Naive thymus-derived CD4-positive, alpha-beta T cell (primary cell): ENCODE data around the gene FARP2. TPM values are rescaled to one million over a fixed set of nuclear protein-coding genes. Genes with fewer than 3 reads are reported as not detected.
A peak's percentile ranks its signal among the peaks of the same experiment; 100 is the strongest.

ENCODE experiments used
- ATAC-seq: fragments of 150-1000 bp; cut with Tn5 transposase; 2 replicates; pipeline ENCODE4 v1.10.0; 2021; ENCODE audit warnings: mild to moderate bottlenecking, moderate library complexity
- CTCF ChIA-PET: fragments of 350-600 bp; sonication (Branson Sonifier 250); formaldehyde crosslinking; loops from one replicate; lab custom pipeline; 2021; ENCODE audit warnings: antibody characterized with exemption; lab: Charles Lee
- POLR2A ChIA-PET: fragments of 350-600 bp; sonication (Branson Sonifier 250); formaldehyde crosslinking; loops from one replicate; lab custom pipeline; 2021; ENCODE audit warnings: antibody characterized with exemption, inconsistent platforms; lab: Charles Lee
- DNase-seq, 9 donors: peaks; one replicate each; pipeline versions ENCODE4 v3.0.0 to v3.0.0-alpha.2; 2020 to 2022; ENCODE audit warnings: mixed read lengths in 1 of 9
- H3K27ac ChIP-seq: one replicate; pipeline ENCODE4 v1.7.0; 2013; ENCODE audit warnings: mild to moderate bottlenecking, low read depth, low read length, moderate library complexity
- H3K27me3 ChIP-seq, 2 donors: one replicate each; pipeline ENCODE4 v1.7.0; 2013; ENCODE audit warnings: low read length in 2 of 2, mild to moderate bottlenecking in 2 of 2, moderate library complexity in 2 of 2; ENCODE audit not compliant: control insufficient read depth in 2 of 2, insufficient read depth in 2 of 2
- H3K36me3 ChIP-seq, 3 experiments: 1 replicate in 2 of 3; 2 replicates in 1 of 3; pipeline ENCODE4 v1.7.0; 2013; ENCODE audit warnings: low read length in 3 of 3, mild to moderate bottlenecking in 3 of 3, moderate library complexity in 1 of 3; ENCODE audit not compliant: insufficient read depth in 3 of 3, control insufficient read depth in 2 of 3
- H3K4me1 ChIP-seq, 2 donors: one replicate each; pipeline ENCODE4 v1.7.0; 2013; ENCODE audit warnings: low read length in 2 of 2, mild to moderate bottlenecking in 2 of 2, moderate library complexity in 1 of 2; ENCODE audit not compliant: control insufficient read depth in 2 of 2, insufficient read depth in 2 of 2
- H3K4me3 ChIP-seq: 2 replicates; pipeline ENCODE4 v1.7.0; 2013; ENCODE audit warnings: mild to moderate bottlenecking, low read length
- H3K9me3 ChIP-seq, 3 experiments: 1 replicate in 2 of 3; 2 replicates in 1 of 3; pipeline ENCODE4 v1.7.0; 2013; ENCODE audit warnings: low read length in 3 of 3; ENCODE audit not compliant: control insufficient read depth in 2 of 3
- H3K27ac Mint-ChIP-seq, 9 donors: one replicate each; pipeline ENCODE4 v1.8.0; 2020 to 2022; ENCODE audit warnings: mixed read lengths in 9 of 9, mild to moderate bottlenecking in 8 of 9, moderate library complexity in 5 of 9, inconsistent platforms in 2 of 9
- H3K27me3 Mint-ChIP-seq, 5 donors: one replicate each; pipeline ENCODE4 v1.8.0; 2021 to 2022; ENCODE audit warnings: mixed read lengths in 5 of 5, mild to moderate bottlenecking in 1 of 5
- H3K36me3 Mint-ChIP-seq, 5 donors: one replicate each; pipeline ENCODE4 v1.8.0; 2020 to 2022; ENCODE audit warnings: mixed read lengths in 5 of 5, mild to moderate bottlenecking in 3 of 5, inconsistent platforms in 1 of 5
- H3K4me1 Mint-ChIP-seq, 7 donors: one replicate each; pipeline ENCODE4 v1.8.0; 2020 to 2022; ENCODE audit warnings: mixed read lengths in 7 of 7, mild to moderate bottlenecking in 3 of 7, inconsistent platforms in 1 of 7
- H3K4me3 Mint-ChIP-seq, 10 donors: one replicate each; pipeline ENCODE4 v1.8.0; 2020 to 2022; ENCODE audit warnings: mild to moderate bottlenecking in 10 of 10, mixed read lengths in 10 of 10, moderate library complexity in 6 of 10, inconsistent platforms in 2 of 10
- H3K9me3 Mint-ChIP-seq, 11 donors: one replicate each; pipeline ENCODE4 v1.8.0; 2020 to 2022; ENCODE audit warnings: mixed read lengths in 11 of 11, mild to moderate bottlenecking in 4 of 11, inconsistent platforms in 1 of 11, moderate library complexity in 1 of 11
- intact Hi-C, 2 donors: fragments of 100-400 bp; cut with micrococcal nuclease; formaldehyde crosslinking; loops; one replicate each; pipeline ENCODE4 v1.15.1; 2023
- polyA plus RNA-seq, 2 donors: library from polyadenylated mRNA; unstranded; fragments of 300-500 nt; fragmentation: Illumina TruSeq; gene quantifications; one replicate each; pipeline ENCODE4 v1.2.3, GENCODE V29; 2021
- total RNA-seq, 6 experiments: library from RNA in 5 of 6; stranded (reverse) in 5 of 6; gene quantifications; 1 replicate in 5 of 6; 2 replicates in 1 of 6; pipeline ENCODE4 v1.2.3 and lab custom pipeline; 2021 to 2026

Gene FARP2
- total and polyA plus RNA-seq, 7 experiments from 2014 or later, result 6.2 to 31.0 (median 19.5) TPM

DNA sequence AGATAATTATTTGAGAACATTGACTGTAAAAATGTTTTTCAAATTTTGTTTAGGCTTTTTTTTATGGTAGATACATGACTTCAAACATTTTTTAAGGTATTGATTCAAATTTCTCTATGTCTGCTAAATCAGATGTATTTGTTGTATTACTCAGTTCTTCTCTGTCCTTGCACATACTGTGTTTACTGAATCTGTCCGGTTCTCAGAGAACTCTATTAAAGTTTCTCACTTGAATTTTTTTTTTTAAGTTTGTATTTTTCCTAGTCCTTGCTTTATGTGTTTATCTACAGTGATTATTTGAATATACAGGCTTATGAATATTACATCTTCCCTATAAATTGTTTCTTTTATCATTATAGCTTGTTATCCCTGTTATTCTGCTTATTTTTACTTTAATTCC lies 35.1 kb upstream of the FARP2 start:
- Mint-ChIP-seq H3K36me3 (peaks cover 0 to 25% (median 17%) of the 10 kb centered on the region in 5 donors), H3K4me1 (peaks cover 53 to 86% (median 70%) of the 10 kb centered on the region in 7 donors), H3K27me3 (no peaks in the 10 kb centered on the region), H3K27ac (peak overlapping the region in 5 of 9 donors; percentile 4 to 72 (median 38)), H3K9me3 (no peaks in the 10 kb centered on the region), H3K4me3 (peak overlapping the region in 8 of 10 donors; percentile 17 to 100 (median 60))
- ATAC-seq (no peak), DNase-seq (no peak)
- Histone ChIP-seq H3K36me3 (peaks cover 0 to 12% (median 4%) of the 10 kb centered on the region in 3 experiments), H3K27ac (no peak overlapping the region), H3K27me3 (no peaks in the 10 kb centered on the region), H3K4me3 (no peak overlapping the region), H3K4me1 (peaks cover 37 to 45% of the 10 kb centered on the region in 2 donors), H3K9me3 (no peaks in the 10 kb centered on the region)
- intact Hi-C loops, result no loop called here
- CTCF ChIA-PET, result interaction anchor here (1.0 kb wide), 1 partner anchor 24 kb away, joined by 3 read pairs; no protein-coding TSS in a partner anchor
- POLR2A ChIA-PET, result interaction anchor here (1.0 kb wide), 1 partner anchor 30 kb away, joined by 3 read pairs; no protein-coding TSS in a partner anchor

DNA sequence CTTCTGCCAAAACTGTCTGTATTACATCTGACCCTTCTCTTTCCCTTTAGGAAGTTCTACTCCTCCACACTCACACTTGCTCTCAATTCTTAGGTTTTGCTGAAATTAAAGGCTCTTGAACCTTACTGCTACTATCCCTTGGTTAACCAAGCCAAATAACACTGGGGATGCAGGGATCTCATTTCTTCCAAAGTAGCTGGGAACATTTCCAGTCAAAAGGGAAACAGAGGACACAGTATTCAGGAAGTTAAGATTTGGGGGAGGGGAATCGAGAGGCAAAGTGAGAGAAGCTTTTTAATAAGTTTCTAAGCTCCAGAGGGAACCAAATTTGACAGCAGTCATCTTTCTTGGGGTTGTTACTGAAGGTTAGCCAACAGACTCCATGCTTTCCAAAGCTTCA lies 34.2 kb upstream of the FARP2 start:
- ChIA-PET CTCF (interaction anchor here (0.6 kb wide), 1 partner anchor 33 kb away, joined by 3 read pairs; no protein-coding TSS in a partner anchor), POLR2A (no interaction called here)
- intact Hi-C loops, result no loop called here
- Histone ChIP-seq H3K27me3 (no peaks in the 10 kb centered on the region), H3K4me3 (no peak overlapping the region), H3K36me3 (peaks cover 0 to 17% (median 4%) of the 10 kb centered on the region in 3 experiments), H3K9me3 (no peaks in the 10 kb centered on the region), H3K4me1 (peaks cover 32 to 41% of the 10 kb centered on the region in 2 donors), H3K27ac (no peak overlapping the region)
- Mint-ChIP-seq H3K9me3 (no peaks in the 10 kb centered on the region), H3K4me1 (peaks cover 50 to 80% (median 67%) of the 10 kb centered on the region in 7 donors), H3K4me3 (peak overlapping the region in 4 of 10 donors; percentile 2 to 100 (median 49)), H3K36me3 (peaks cover 0 to 26% (median 16%) of the 10 kb centered on the region in 5 donors), H3K27me3 (no peaks in the 10 kb centered on the region), H3K27ac (peak overlapping the region in 3 of 9 donors; percentile 0 to 36 (median 24))
- no peak for ATAC-seq
- DNase-seq, result no peak

DNA sequence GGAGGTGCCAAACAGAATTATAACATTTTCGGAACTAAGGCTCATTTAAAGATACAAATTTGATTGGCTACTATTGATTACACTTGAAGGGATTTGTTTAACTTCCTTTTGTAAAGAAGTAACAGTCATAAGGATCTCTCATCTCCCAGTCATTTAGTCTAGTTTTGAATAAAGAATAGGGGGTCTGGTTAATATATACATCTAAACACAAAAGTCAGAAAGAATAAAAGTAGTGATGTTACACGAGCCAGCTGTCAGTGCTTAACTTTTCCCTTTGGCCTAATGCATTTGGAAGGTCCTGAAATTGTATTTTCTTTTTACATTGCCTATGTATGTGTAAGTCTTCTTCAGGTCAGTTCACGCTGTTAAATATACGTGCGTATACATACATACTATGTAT lies 32.3 kb upstream of the FARP2 start:
- peak overlapping the region in 1 of 9 donors; percentile 74 for H3K27ac Mint-ChIP-seq
- Histone ChIP-seq H3K27ac (no peak overlapping the region), H3K4me1 (peaks cover 17 to 24% of the 10 kb centered on the region in 2 donors), H3K9me3 (no peaks in the 10 kb centered on the region), H3K27me3 (no peaks in the 10 kb centered on the region), H3K4me3 (no peak overlapping the region), H3K36me3 (peaks cover 0 to 29% (median 4%) of the 10 kb centered on the region in 3 experiments)
- CTCF ChIA-PET, result no interaction called here
- H3K36me3 Mint-ChIP-seq, result peaks cover 4 to 30% (median 22%) of the 10 kb centered on the region in 5 donors
- POLR2A ChIA-PET, result interaction anchor here (1.0 to 1.2 kb wide), 2 partner anchors 9 to 218 kb away, joined by 3 read pairs; partner anchors contain the start of gene HDLBP
- ATAC-seq (no peak), DNase-seq (no peak)
- H3K27me3 Mint-ChIP-seq, result no peaks in the 10 kb centered on the region
- intact Hi-C loops, result no loop called here
- H3K9me3 Mint-ChIP-seq, result no peaks in the 10 kb centered on the region
- H3K4me3 Mint-ChIP-seq, result peak overlapping the region in 2 of 10 donors; percentile 25 to 26
- peaks cover 39 to 65% (median 49%) of the 10 kb centered on the region in 7 donors for H3K4me1 Mint-ChIP-seq

DNA sequence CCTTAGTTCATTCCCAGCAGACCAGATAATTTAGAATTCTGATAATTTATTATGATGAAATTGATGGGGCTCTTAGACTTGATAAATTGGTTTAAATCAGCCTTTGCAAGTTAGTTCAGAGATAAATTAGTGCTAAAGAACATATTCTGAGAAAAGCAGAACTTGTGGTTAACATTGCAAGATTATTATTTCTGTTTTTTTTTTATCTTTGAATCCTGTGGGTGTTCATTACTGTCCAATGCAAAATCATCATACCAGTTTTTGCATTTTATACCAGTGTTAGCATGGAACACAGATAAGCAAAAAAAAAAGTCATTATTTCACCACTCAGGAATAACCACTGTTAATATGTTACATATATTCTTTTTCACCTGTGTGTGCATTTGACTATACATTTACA lies 31.3 kb upstream of the FARP2 start:
- H3K4me1 ChIP-seq, result peaks cover 15 to 17% of the 10 kb centered on the region in 2 donors
- POLR2A ChIA-PET, result interaction anchor here (0.8 to 1.2 kb wide), 2 partner anchors 10 to 17 kb away, joined by 3 to 4 read pairs; partner anchors contain the start of gene HDLBP
- peak; percentile 65 for ATAC-seq

DNA sequence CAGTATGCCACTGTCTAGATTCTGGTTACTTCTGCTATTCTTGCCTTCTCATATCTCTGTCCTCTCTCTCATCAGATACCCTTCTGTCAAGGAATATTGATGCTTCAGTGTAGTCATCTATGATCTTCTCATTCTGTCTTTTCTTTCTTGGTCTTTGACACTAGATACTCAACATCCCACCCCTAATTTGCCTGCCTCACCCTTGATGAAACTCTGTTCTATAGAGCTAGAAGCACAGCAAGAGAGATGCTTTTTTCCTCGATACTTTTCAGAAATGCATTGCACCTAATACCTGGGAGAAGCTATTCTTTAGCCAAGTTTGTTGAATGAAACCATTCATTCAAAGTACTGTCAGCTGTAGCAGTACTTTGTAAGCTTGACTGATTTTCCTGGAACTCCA lies 30.8 kb upstream of the FARP2 start:
- Mint-ChIP-seq H3K4me3 (peak overlapping the region in 1 of 10 donors; percentile 61), H3K27me3 (no peaks in the 10 kb centered on the region), H3K27ac (peak overlapping the region in 2 of 9 donors; percentile 3 to 83), H3K9me3 (no peaks in the 10 kb centered on the region), H3K4me1 (peaks cover 27 to 58% (median 36%) of the 10 kb centered on the region in 7 donors), H3K36me3 (peaks cover 8 to 38% (median 30%) of the 10 kb centered on the region in 5 donors)
- Histone ChIP-seq H3K9me3 (no peaks in the 10 kb centered on the region), H3K27me3 (no peaks in the 10 kb centered on the region), H3K4me1 (peaks cover 10 to 12% of the 10 kb centered on the region in 2 donors), H3K36me3 (peaks cover 0 to 35% (median 4%) of the 10 kb centered on the region in 3 experiments), H3K4me3 (no peak overlapping the region), H3K27ac (no peak overlapping the region)
- ChIA-PET CTCF (interaction anchor here (1.1 kb wide), 1 partner anchor 9 kb away, joined by 3 read pairs; no protein-coding TSS in a partner anchor), POLR2A (no interaction called here)
- intact Hi-C loops, result no loop called here
- ATAC-seq (no peak), DNase-seq (no peak)

More for the DNA sequence above, 31.3 kb upstream of the FARP2 start:
- CTCF ChIA-PET, result interaction anchor here (1.1 kb wide), 1 partner anchor 8 kb away, joined by 3 read pairs; no protein-coding TSS in a partner anchor
- Mint-ChIP-seq H3K4me3 (peak overlapping the region in 1 of 10 donors; percentile 28), H3K27me3 (no peaks in the 10 kb centered on the region), H3K4me1 (peaks cover 30 to 60% (median 41%) of the 10 kb centered on the region in 7 donors), H3K27ac (peak overlapping the region in 1 of 9 donors; percentile 52), H3K36me3 (peaks cover 8 to 38% (median 26%) of the 10 kb centered on the region in 5 donors), H3K9me3 (no peaks in the 10 kb centered on the region)
- no peak for DNase-seq
- H3K27me3 ChIP-seq, result no peaks in the 10 kb centered on the region
- no peaks in the 10 kb centered on the region for H3K9me3 ChIP-seq
- no peak overlapping the region for H3K4me3 ChIP-seq
- intact Hi-C loops, result no loop called here
- peaks cover 0 to 33% (median 4%) of the 10 kb centered on the region in 3 experiments for H3K36me3 ChIP-seq
- H3K27ac ChIP-seq, result no peak overlapping the region

DNA sequence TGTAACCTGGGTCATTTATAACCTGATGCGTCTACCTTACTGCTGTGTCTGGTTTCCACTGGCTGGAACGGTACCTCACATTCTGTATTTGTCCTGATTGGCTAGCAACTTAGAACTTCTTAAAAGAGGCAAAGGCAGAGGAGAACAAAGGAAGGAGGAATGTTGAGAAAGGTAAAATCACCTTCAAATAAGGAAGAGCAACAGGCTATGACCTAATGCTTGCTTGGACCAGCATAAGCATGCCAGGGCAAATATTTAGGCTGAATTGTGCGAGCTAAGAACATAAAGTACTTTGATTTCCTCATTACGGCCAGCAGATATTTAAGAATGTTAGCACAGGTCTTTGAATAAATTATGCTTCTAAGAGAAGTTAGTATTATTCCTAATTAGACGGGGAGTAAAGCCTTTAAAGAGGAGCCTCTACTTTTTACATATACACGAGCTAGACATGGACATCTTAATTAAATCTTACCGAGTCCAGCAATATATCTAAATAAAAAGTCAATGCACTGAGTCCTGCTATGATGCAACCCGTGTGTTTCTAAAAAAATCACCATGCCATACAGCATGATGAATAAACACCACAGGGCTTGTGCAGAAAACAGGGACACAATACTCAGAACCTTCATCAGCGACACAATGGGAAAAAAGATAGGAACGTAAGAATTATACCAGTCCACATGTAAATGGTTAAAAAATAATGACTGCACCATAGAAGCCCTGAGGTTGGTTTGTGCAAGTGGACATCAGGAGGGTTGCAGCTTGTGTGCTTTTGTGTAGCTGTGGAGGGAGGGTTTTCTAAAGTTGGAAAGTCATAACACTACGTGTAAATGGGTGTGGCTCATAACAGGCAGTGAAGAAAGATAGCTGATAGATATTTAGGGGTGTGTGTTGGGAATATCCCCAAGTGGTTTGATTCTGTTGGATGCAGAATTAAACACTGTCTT lies 26.1 kb upstream of the FARP2 start:
- intact Hi-C loops, result no loop called here
- H3K27ac Mint-ChIP-seq, result peak overlapping the region in 1 of 9 donors; percentile 9
- H3K4me1 Mint-ChIP-seq, result peaks cover 8 to 35% (median 13%) of the 10 kb centered on the region in 7 donors
- Histone ChIP-seq H3K4me1 (no peaks in the 10 kb centered on the region), H3K27ac (no peak overlapping the region), H3K36me3 (peaks cover 0 to 29% (median 4%) of the 10 kb centered on the region in 3 experiments), H3K9me3 (no peaks in the 10 kb centered on the region), H3K27me3 (no peaks in the 10 kb centered on the region), H3K4me3 (no peak overlapping the region)
- CTCF ChIA-PET, result no interaction called here
- no peaks in the 10 kb centered on the region for H3K9me3 Mint-ChIP-seq
- peaks cover 10 to 42% (median 27%) of the 10 kb centered on the region in 5 donors for H3K36me3 Mint-ChIP-seq
- POLR2A ChIA-PET, result no interaction called here
- no peak for DNase-seq
- no peak overlapping the region for H3K4me3 Mint-ChIP-seq
- no peaks in the 10 kb centered on the region for H3K27me3 Mint-ChIP-seq
- ATAC-seq, result no peak
